Fibroblast of lung (primary cell): ENCODE results near the gene DPEP1. TPM values are rescaled to one million over a fixed set of nuclear protein-coding genes. Genes with fewer than 3 reads are reported as not detected.

Source experiments
- DNase-seq, 2 donors: peaks; one replicate each; pipeline versions ENCODE4 v3.0.0 to v3.0.0-alpha.2; 2010; ENCODE audit warnings: low read depth in 2 of 2
- H2AFZ ChIP-seq: 2 replicates; pipeline ENCODE4 v1.5.1; 2012; ENCODE audit warnings: low read length, control low read depth, inconsistent platforms
- H3K27ac ChIP-seq: 2 replicates; pipeline ENCODE4 v1.5.1; 2011; ENCODE audit warnings: low read length, control low read depth; ENCODE audit not compliant: insufficient read depth
- H3K27me3 ChIP-seq: 2 replicates; pipeline ENCODE4 v1.5.1; 2011; ENCODE audit warnings: mild to moderate bottlenecking, low read length; ENCODE audit not compliant: control insufficient read depth, insufficient read depth
- H3K36me3 ChIP-seq: 2 replicates; pipeline ENCODE4 v1.5.1; 2011; ENCODE audit warnings: low read length; ENCODE audit not compliant: control insufficient read depth, insufficient read depth
- H3K4me1 ChIP-seq: 2 replicates; pipeline ENCODE4 v1.5.1; 2011; ENCODE audit warnings: low read length; ENCODE audit not compliant: control insufficient read depth, insufficient read depth; ENCODE audit errors: extremely low read depth
- H3K4me2 ChIP-seq: 2 replicates; pipeline ENCODE4 v1.5.1; 2011; ENCODE audit warnings: low read length, control low read depth; ENCODE audit not compliant: insufficient read depth; ENCODE audit errors: extremely low read depth
- H3K4me3 ChIP-seq, 4 experiments: fragments of 200-600 bp in 1 of 4; sonication (generic) in 1 of 4; replicated peaks in 1 of 4; 2 replicates each; pipeline ENCODE4 v1.5.1; 2011 to 2016; ENCODE audit warnings: low read length in 4 of 4, low read depth in 3 of 4, mild to moderate bottlenecking in 3 of 4, control low read depth in 2 of 4, inconsistent platforms in 1 of 4, mixed read lengths in 1 of 4; ENCODE audit not compliant: insufficient read depth in 1 of 4; ENCODE audit errors: control extremely low read depth in 1 of 4
- H3K79me2 ChIP-seq: 2 replicates; pipeline ENCODE4 v1.5.1; 2012; ENCODE audit warnings: mild to moderate bottlenecking, low read length, inconsistent platforms; ENCODE audit not compliant: control insufficient read depth, insufficient read depth
- H3K9ac ChIP-seq: 2 replicates; pipeline ENCODE4 v1.5.1; 2011; ENCODE audit warnings: mild to moderate bottlenecking, low read length, control low read depth; ENCODE audit not compliant: insufficient read depth
- H3K9me3 ChIP-seq: 2 replicates; pipeline ENCODE4 v1.5.1; 2012; ENCODE audit warnings: low read depth, low read length; ENCODE audit not compliant: control insufficient read depth, insufficient read depth
- H4K20me1 ChIP-seq: 2 replicates; pipeline ENCODE4 v1.5.1; 2011; ENCODE audit warnings: low read length; ENCODE audit not compliant: control insufficient read depth, insufficient read depth; ENCODE audit errors: extremely low read depth
- EZH2 ChIP-seq: IDR thresholded peaks from 2 replicates; pipeline ENCODE4 v1.5.1; 2012; ENCODE audit warnings: low read length, control low read depth, mild to moderate bottlenecking; ENCODE audit errors: missing control alignments
- polyA plus RNA-seq, 2 donors: library from polyadenylated mRNA; depleted of rRNA in 1 of 2; stranded (reverse) in 1 of 2; unstranded in 1 of 2; fragments of >200 nt; gene quantifications; 2 replicates each; pipeline ENCODE4 v1.2.1, GENCODE V29; 2011 to 2012; ENCODE audit warnings: missing spikeins in 1 of 2
- total RNA-seq: library from RNA; depleted of rRNA; stranded (reverse); fragments of >200 nt; gene quantifications from 2 replicates; pipeline ENCODE4 v1.2.1, GENCODE V29; 2014
- TF ChIP-seq, protein P1 (sequence below), 2 donors: IDR thresholded peaks in 1 of 2; conservative IDR thresholded peaks in 1 of 2; 1 replicate in 1 of 2; 2 replicates in 1 of 2; pipeline ENCODE4 v1.5.1; 2011 to 2012; ENCODE audit warnings: low read length in 2 of 2, control low read depth in 1 of 2, inconsistent platforms in 1 of 2, low read depth in 1 of 2, mild to moderate bottlenecking in 1 of 2

The DPEP1 gene
- total and polyA plus RNA-seq, 2 donors (not counting 1 experiment from before 2014, with no cell fraction given): 0.17 TPM; not detected in 1

DNA sequence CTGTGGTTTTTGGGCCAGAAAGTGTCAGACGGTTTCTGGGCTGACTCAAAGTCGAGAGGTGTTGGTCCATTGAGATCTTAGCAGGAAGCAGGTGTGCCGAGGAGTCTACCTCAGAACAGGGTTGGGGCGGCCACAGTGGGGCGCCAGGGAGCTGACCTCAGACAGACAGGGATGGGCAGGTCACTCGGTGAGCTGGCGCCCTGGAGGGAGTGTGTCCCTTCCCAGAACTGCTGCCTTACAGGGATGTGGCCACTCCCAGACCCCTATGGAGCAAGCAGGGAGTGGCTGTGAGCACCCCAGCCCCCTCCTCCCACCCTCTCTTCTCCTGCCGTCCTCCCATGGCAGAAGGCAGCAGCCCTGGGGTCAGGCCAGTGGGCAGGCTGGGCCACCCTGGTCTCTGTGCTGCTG is 14.0 kb upstream of the DPEP1 start:
- H3K9ac ChIP-seq: no peak overlapping the region
- DNase-seq: no peak
- H3K27me3 ChIP-seq: no peaks in the 10 kb centered on the region
- TF ChIP-seq EZH2: no peak
- TF ChIP-seq, protein P1, sequence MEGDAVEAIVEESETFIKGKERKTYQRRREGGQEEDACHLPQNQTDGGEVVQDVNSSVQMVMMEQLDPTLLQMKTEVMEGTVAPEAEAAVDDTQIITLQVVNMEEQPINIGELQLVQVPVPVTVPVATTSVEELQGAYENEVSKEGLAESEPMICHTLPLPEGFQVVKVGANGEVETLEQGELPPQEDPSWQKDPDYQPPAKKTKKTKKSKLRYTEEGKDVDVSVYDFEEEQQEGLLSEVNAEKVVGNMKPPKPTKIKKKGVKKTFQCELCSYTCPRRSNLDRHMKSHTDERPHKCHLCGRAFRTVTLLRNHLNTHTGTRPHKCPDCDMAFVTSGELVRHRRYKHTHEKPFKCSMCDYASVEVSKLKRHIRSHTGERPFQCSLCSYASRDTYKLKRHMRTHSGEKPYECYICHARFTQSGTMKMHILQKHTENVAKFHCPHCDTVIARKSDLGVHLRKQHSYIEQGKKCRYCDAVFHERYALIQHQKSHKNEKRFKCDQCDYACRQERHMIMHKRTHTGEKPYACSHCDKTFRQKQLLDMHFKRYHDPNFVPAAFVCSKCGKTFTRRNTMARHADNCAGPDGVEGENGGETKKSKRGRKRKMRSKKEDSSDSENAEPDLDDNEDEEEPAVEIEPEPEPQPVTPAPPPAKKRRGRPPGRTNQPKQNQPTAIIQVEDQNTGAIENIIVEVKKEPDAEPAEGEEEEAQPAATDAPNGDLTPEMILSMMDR (conservative IDR thresholded peaks at IDR 0.05 in 1 of 2, IDR thresholded peaks at IDR 0.05 in 1 of 2; ENCODE audit: low read depth in 1 of 2, low read length in 2 of 2): peak in 1 of 2 donors; percentile 30
- H2AFZ ChIP-seq: no peak overlapping the region
- no peak overlapping the region for H3K4me2 ChIP-seq
- no peak overlapping the region for H3K27ac ChIP-seq
- no peaks in the 10 kb centered on the region for H3K9me3 ChIP-seq
- no peaks in the 10 kb centered on the region for H4K20me1 ChIP-seq
- H3K36me3 ChIP-seq: peaks cover 3% of the 10 kb centered on the region
- peaks cover 12% of the 10 kb centered on the region for H3K4me1 ChIP-seq
- H3K79me2 ChIP-seq: no peaks in the 10 kb centered on the region
- H3K4me3 ChIP-seq: no peak overlapping the region

DNA sequence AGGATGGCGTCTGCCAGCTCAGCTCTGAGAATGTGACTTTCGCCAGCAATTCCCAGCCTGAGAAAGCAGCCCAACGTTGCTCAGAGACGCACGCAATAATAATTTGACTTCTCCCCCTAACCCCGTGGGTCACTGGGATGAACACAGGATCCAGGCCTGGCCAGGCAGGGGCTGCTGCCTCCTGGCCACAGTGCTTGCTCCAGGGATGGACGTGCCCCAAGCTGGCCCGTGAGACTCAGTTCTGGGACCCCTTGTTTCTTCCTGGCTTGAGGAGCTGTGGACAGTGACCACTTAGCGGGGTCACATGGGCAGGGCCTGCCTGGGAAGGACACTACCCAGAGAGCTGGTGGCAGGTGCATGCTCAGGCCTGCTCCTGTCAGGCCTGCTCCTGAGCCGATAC is 13.5 kb upstream of the DPEP1 start:
- H3K9ac ChIP-seq: no peak overlapping the region
- no peaks in the 10 kb centered on the region for H4K20me1 ChIP-seq
- TF ChIP-seq EZH2: no peak
- TF ChIP-seq, protein P1 (conservative IDR thresholded peaks at IDR 0.05 in 1 of 2, IDR thresholded peaks at IDR 0.05 in 1 of 2; ENCODE audit: low read depth in 1 of 2, low read length in 2 of 2): no peak
- no peak overlapping the region for H3K27ac ChIP-seq
- no peak overlapping the region for H3K4me3 ChIP-seq
- H3K9me3 ChIP-seq: no peaks in the 10 kb centered on the region
- peaks cover 3% of the 10 kb centered on the region for H3K36me3 ChIP-seq
- no peaks in the 10 kb centered on the region for H3K27me3 ChIP-seq
- no peak overlapping the region for H3K4me2 ChIP-seq
- H3K79me2 ChIP-seq: no peaks in the 10 kb centered on the region
- no peak overlapping the region for H2AFZ ChIP-seq
- H3K4me1 ChIP-seq: peaks cover 12% of the 10 kb centered on the region
- no peak for DNase-seq

DNA sequence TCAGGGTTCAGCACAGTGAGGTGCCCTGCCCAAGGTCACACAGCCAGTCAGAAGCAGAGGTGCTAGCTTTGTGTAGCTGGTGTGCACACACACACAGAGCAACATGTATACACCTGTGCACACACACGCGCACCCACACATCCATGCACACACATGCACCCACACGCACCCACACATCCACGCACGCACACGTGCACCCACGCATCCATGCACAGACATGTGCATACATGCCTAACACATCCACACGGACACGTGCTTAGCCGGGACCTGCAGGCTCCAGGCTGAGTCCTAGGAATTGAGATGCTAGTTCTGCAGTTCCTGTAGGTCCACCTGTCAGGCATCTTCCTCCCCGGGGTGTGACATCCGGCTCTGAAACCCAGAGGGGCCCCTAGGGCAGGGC is 13.0 kb upstream of the DPEP1 start:
- Histone ChIP-seq H3K79me2 (no peaks in the 10 kb centered on the region), H4K20me1 (no peaks in the 10 kb centered on the region), H3K9me3 (no peaks in the 10 kb centered on the region), H3K4me2 (no peak overlapping the region), H3K27ac (no peak overlapping the region), H3K36me3 (peaks cover 3% of the 10 kb centered on the region), H3K9ac (no peak overlapping the region), H2AFZ (no peak overlapping the region), H3K27me3 (no peaks in the 10 kb centered on the region), H3K4me3 (no peak overlapping the region), H3K4me1 (peaks cover 12% of the 10 kb centered on the region)
- TF ChIP-seq, protein P1 (conservative IDR thresholded peaks at IDR 0.05 in 1 of 2, IDR thresholded peaks at IDR 0.05 in 1 of 2; ENCODE audit: low read depth in 1 of 2, low read length in 2 of 2): no peak
- no peak for TF ChIP-seq EZH2
- DNase-seq: no peak
